ENCODE data around the gene MVP. TPM values are rescaled to one million over a fixed set of nuclear protein-coding genes. Genes with fewer than 3 reads are reported as not detected.

MVP gene
- polyA plus RNA-seq, 4 donors = 20.0 to 24.2 (median 21.9) TPM

Other genes starting within 250 kb of the MVP start
- gene SPN, start 157.2 kb upstream of the MVP start, polyA plus RNA-seq (ENCODE audit: insufficient read length in 4 of 4) = 1 to 10 TPM; 2.1 to 2.5 (median 2.3) TPM
- gene QPRT, start 141.3 kb upstream of the MVP start, polyA plus RNA-seq (ENCODE audit: insufficient read length in 4 of 4) = 100 to 1,000 TPM; 126 to 187 (median 178) TPM
- under 1 TPM; 0.22 to 0.29 (median 0.25) TPM for gene C16orf54, start 74.5 kb upstream of the MVP start, polyA plus RNA-seq (ENCODE audit: insufficient read length in 4 of 4)
- gene ZG16, start 42.2 kb upstream of the MVP start, polyA plus RNA-seq (ENCODE audit: insufficient read length in 4 of 4) = under 1 TPM in 2 of 4 donors, not detected in 2; 0.06 to 0.07 TPM
- gene KIF22, start 29.7 kb upstream of the MVP start, polyA plus RNA-seq (ENCODE audit: insufficient read length in 4 of 4) = 10 to 100 TPM; 63.1 to 82.6 (median 74.4) TPM
- gene MAZ, start 13.9 kb upstream of the MVP start, polyA plus RNA-seq (ENCODE audit: insufficient read length in 4 of 4) = 100 to 1,000 TPM; 275 to 382 (median 342) TPM
- 10 to 100 TPM; 10.0 to 28.8 (median 18.2) TPM for gene PRRT2, start 8.3 kb upstream of the MVP start, polyA plus RNA-seq (ENCODE audit: insufficient read length in 4 of 4)
- 10 to 100 TPM; 26.0 to 49.1 (median 42.5) TPM for gene PAGR1, start 4.3 kb upstream of the MVP start, polyA plus RNA-seq (ENCODE audit: insufficient read length in 4 of 4)
- 100 to 1,000 TPM in 2 of 4 donors, 10 to 100 TPM in 2; 90.2 to 134 (median 109) TPM for gene CDIPT, start 42.8 kb downstream of the MVP start, polyA plus RNA-seq (ENCODE audit: insufficient read length in 4 of 4)
- gene SEZ6L2, start 79.1 kb downstream of the MVP start, polyA plus RNA-seq (ENCODE audit: insufficient read length in 4 of 4) = 10 to 100 TPM; 10.4 to 15.9 (median 13.0) TPM
- gene ASPHD1, start 80.0 kb downstream of the MVP start, polyA plus RNA-seq (ENCODE audit: insufficient read length in 4 of 4) = 1 to 10 TPM in 2 of 4 donors, under 1 TPM in 2; 0.62 to 1.1 (median 0.98) TPM
- gene KCTD13, start 105.8 kb downstream of the MVP start, polyA plus RNA-seq (ENCODE audit: insufficient read length in 4 of 4) = 10 to 100 TPM; 10.5 to 34.1 (median 22.2) TPM
- 100 to 1,000 TPM; 104 to 134 (median 113) TPM for gene TMEM219, start 141.6 kb downstream of the MVP start, polyA plus RNA-seq (ENCODE audit: insufficient read length in 4 of 4)
- gene TAOK2, start 153.4 kb downstream of the MVP start, polyA plus RNA-seq (ENCODE audit: insufficient read length in 4 of 4) = 10 to 100 TPM; 35.4 to 60.5 (median 52.2) TPM
- gene HIRIP3, start 175.2 kb downstream of the MVP start, polyA plus RNA-seq (ENCODE audit: insufficient read length in 4 of 4) = 10 to 100 TPM; 17.3 to 21.9 (median 19.8) TPM
- 10 to 100 TPM; 36.3 to 70.3 (median 55.2) TPM for gene INO80E, start 175.8 kb downstream of the MVP start, polyA plus RNA-seq (ENCODE audit: insufficient read length in 4 of 4)
- 1 to 10 TPM; 1.4 to 4.8 (median 3.7) TPM for gene DOC2A, start 190.6 kb downstream of the MVP start, polyA plus RNA-seq (ENCODE audit: insufficient read length in 4 of 4)
- gene C16orf92, start 202.7 kb downstream of the MVP start, polyA plus RNA-seq (ENCODE audit: insufficient read length in 4 of 4) = not detected
- gene TLCD3B, start 210.8 kb downstream of the MVP start, polyA plus RNA-seq (ENCODE audit: insufficient read length in 4 of 4) = 1 to 10 TPM in 3 of 4 donors, under 1 TPM in 1; 0.90 to 1.8 (median 1.3) TPM
- 100 to 1,000 TPM; 469 to 648 (median 516) TPM for gene ALDOA, start 245.3 kb downstream of the MVP start, polyA plus RNA-seq (ENCODE audit: insufficient read length in 4 of 4)

Data from left renal cortex interstitium (tissue), 4 donors.